Gastrocnemius medialis (tissue), 4 donors: Measurements from ENCODE around the gene DBN1.

Experiments
- CTCF ChIP-seq, 5 experiments: fragments of 450-650 bp in 3 of 5; fragments of 200-600 bp in 2 of 5; sonication (generic) in 2 of 5; IDR thresholded peaks in 4 of 5; conservative IDR thresholded peaks in 1 of 5; 1 replicate in 4 of 5; 2 replicates in 1 of 5; pipeline ENCODE4 v1.5.1; 2016 to 2019; ENCODE audit warnings: antibody characterized with exemption in 5 of 5, mild to moderate bottlenecking in 3 of 5, moderate library complexity in 3 of 5
- POLR2A ChIP-seq, 2 donors: fragments of 450-650 bp; IDR thresholded peaks; one replicate each; pipeline ENCODE4 v1.6.1; 2017; ENCODE audit warnings: antibody characterized with exemption in 2 of 2, mild to moderate bottlenecking in 2 of 2, moderate library complexity in 2 of 2

GRCh38 chr5:177433658-177434217 is 39.7 kb downstream of the DBN1 start:
- no peak for TF ChIP-seq CTCF (IDR thresholded peaks at IDR 0.05 in 4 of 5, conservative IDR thresholded peaks at IDR 0.05 in 1 of 5)
- TF ChIP-seq POLR2A (IDR thresholded peaks at IDR 0.05): no peak
